OCI-M2 (cell line): ENCODE results near the gene ZNF253.
A peak's percentile ranks its signal among the peaks of the same experiment; 100 is the strongest.
"Not testable (repeated sequence)": the region's sequence is repeated elsewhere in the genome, so short reads cannot be mapped to it uniquely, and the experiment has no call there.

ENCODE experiments used
- DNase-seq: peaks from one replicate; lab custom pipeline; 2025; ENCODE audit not compliant: unreplicated experiment; lab: John Stamatoyannopoulos, UW

ZNF253 gene

DNA sequence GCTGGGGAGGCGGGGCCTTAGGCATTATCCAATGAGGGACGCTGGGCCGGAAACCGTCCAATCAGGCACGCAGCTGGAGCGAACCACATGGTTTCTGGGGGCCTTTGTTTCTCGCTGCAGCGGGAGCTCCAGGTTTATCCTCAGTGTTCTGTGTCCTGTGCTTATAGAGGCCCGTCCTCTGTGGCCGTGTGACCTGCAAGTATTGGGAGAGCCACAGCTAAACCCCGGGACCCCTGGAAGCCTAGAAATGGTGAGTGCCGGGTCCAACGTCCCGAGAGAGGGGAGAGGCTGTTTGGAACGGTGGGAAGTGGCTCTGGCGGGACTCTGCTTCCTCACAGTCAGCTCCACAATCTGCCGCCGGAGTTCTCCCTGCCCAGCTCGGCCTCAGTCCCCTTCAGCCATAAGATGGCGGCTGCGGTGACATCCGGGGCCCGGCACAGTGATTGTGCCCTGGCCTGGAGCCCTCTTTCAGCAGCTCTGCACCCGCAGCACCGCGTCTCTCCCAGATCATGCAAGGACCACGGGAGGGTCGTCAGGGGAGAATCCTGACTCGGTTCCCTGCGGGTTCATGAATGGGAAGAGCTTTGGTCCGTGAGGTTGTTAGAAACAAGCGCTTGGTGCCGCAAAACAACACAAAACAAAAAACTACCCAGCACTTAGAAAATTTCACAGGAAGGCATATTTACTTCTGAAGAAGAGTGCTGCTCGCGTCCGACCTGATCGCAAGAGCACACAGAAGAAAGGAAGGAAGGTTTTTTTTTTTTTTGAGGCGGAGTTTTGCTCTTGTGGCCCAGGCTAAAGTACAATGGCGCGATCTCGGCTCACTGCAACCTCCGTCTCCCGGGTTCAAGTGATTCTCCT, at the start of gene ZNF253:
TSS of gene ZNF253 (plus strand) at position 133 of the 861 bp plus-strand sequence. CDS start at position 248, 115 bp downstream.
- peak; percentile 80 for DNase-seq

GRCh38 chr19:19816679-19817078, 49.0 kb upstream of the ZNF253 start:
- no peak for DNase-seq

DNA sequence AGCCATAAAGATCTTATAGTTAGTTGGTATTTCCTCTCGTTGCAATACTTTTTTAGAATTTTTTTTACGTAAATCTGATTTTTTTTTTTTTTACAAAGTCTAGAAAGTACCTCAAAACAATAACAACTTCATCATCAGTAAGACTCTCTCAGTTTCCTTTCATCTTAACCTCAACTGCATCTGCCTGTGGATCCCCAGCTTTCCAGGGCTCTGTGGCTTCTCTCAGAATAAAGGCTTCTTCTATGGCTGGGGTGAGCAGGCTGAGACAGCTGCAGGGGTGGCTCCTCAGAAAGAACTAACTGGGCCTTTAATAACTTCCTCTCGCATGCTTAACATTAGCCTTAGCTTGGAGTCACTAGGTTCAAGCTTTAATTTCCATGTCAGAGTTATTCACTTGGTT, 48.3 kb upstream of the ZNF253 start:
- DNase-seq, result no peak

DNA sequence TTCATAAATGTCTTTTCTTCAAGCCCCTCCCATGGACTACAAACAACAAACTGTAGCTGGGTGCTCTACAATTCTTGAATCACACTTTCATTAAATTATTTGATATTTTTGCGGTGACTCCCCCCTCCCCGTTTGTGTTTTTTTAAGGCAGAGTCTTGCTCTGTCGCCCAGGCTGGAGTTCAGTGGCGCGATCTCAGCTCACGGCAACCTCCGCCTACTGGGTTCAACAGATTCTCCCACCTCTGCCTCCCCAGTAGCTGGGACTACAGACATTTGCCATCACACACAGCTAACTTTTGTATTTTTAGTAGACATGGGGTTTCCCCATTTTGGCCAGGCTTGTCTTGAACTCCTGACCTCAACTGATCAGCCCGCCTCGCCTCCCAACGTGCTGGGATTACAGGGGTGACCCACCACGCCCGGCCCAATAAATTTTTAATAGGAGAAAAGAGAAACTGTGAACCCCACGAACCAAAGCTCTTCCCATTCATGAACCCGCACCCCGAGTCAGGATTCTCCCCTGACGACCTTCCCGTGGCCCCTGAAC, 44.8 kb upstream of the ZNF253 start:
- DNase-seq, result no peak

- peak; percentile 86 for DNase-seq
Measured at GRCh38 chr19:19821366-19821951, 44.2 kb upstream of the ZNF253 start, which contains the start of gene ZNF506. ZNF506 (minus strand) TSS chr19:19821750; CDS start chr19:19821603, 147 bp downstream.

GRCh38 chr19:19821976-19822375, 43.7 kb upstream of the ZNF253 start:
- DNase-seq, result not testable (repeated sequence)

DNA sequence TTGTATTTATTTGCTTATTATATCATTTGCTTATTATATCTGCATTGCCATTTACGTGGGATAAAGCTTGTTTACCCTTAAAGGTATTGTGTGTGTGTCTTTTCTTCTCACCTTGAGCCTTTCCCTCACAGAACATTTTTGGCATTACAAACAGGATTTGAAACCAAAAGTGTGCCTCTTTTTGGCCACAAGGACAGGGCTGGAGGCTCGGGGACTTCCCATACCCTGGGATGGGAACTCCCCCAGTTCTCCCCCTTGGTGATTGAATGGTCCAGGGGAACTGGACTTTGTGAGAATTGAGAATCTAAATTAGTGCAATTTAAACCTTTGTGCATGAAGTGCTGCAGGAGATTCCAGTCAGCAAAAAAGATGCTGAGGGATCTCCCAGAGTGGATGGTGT, 41.8 kb upstream of the ZNF253 start:
- DNase-seq, result no peak

DNA sequence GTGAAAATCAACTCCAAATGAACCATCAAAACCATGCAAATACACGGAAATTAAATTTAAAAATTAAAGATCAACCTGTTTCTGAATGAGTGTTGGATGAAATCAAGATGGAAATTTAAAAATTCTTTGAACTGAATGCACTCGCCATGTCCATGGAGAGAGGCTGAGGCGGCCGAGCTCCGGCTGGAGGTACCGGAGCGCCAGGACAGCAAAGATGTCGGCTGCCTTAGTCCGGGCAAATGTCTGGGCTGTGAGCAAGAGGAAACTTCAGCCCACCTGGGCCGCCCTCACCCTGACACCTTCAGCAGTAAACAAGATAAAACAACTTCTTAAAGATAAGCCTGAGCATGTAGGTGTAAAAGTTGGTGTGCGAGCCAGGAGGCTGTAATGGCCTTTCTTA, 38.8 kb upstream of the ZNF253 start:
- DNase-seq, result no peak

- no peak for DNase-seq
Measured at GRCh38 chr19:19835560-19836038, 30.1 kb upstream of the ZNF253 start.

- no peak for DNase-seq
Measured at GRCh38 chr19:19847781-19848180, 17.9 kb upstream of the ZNF253 start.

- DNase-seq, result no peak
Measured at GRCh38 chr19:19849056-19849455, 16.6 kb upstream of the ZNF253 start.

GRCh38 chr19:19851740-19852139, 13.9 kb upstream of the ZNF253 start:
- not testable (repeated sequence) for DNase-seq

DNA sequence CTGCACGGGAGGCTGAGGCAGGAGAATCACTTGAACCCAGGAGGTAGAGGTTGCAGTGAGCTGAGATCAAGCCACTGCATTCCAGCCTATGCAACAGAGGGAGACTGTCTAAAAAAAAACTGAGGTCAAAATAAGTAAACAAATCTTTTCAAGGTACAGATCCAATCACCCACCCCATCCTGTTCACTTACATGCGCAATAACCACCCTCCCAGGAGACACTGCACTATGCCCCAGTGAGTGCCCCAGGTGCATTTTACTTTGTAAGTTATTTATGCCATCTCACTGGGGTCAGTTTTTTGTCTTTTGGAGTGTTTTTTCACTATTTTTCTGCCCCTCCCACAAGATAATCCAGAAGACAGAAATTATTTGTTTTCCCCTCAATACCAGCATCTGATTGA, 6.9 kb upstream of the ZNF253 start:
- DNase-seq, result no peak

DNA sequence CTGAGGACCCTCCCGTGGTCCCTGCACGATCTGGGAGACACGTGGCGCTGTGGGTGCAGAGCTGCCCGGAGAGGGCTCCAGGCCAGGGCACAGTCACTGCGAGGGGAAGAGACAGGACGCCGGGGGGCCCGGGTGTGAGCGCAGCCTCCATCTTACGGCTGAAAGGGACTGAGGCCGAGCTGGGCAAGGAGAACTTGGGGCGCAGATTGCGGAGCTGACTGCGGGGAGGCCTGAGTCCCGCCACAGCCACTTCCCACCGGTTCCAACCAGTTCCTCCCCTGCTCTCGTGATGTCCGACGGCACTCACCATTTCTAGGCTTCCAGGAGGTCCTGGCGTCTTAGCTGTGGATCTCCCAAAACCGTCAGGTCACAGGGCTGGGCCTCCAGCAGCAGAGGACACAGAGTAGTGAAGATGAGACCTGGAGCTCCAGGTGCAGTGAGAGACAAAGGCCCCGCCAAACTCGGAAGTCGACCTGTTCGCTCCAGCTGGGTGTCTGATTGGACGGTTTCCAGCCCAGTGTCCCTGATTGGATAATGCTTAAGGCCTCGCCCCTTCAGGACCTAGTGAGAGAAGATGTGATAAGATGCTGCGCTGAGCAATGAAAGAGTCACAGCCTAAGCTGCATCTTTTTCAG, 4.8 kb upstream of the ZNF253 start:
- no peak for DNase-seq

- DNase-seq, result no peak
Measured at GRCh38 chr19:19866611-19867248, 1.0 kb downstream of the ZNF253 start.

DNA sequence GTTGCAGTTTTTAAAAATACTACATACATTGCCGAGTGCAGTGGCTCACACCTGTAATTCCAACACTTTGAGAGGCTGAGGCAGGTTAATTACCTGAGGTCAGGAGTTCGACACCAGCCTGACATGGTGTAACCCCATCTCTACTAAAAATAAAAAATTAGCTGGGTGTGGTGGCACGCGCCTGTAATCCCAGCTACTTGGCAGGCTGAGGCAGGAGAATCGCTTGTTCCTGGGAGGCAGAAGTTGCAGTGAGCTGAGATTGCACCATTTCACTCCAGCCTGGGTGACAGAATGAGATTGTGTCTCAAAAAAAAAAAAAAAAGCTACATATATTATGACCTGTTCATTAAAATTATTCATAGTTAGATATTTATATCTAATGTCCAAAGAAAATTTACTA, 4.4 kb downstream of the ZNF253 start:
- not testable (repeated sequence) for DNase-seq

DNA sequence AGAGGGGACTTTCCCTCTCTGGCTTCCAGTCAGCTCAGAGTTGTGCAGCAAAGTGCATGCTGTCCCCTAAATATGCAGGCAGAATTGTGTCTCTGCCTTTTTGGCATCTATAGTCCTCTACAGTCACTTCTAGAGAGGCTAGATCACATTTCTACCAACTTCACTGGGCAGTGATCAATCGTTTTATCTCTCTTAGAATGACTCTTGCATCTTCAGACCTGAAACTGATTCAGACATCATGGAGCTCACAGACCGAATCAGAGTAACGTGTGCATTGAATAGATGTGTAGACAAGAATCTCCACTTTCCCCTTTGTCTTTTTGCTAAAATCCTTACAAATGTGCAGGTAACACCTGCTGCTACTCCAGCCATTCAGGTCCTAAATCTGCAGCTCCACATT, 6.2 kb downstream of the ZNF253 start:
- no peak for DNase-seq

- no peak for DNase-seq
Measured at GRCh38 chr19:19873381-19873780, 7.7 kb downstream of the ZNF253 start.

GRCh38 chr19:19877724-19878123, 12.0 kb downstream of the ZNF253 start:
- no peak for DNase-seq

GRCh38 chr19:19884583-19884982, 18.9 kb downstream of the ZNF253 start:
- DNase-seq, result no peak
